GM23338 (cell line): ENCODE results near the gene CDC14B.
A peak's percentile ranks its signal among the peaks of the same experiment; 100 is the strongest.

Source experiments
- CREB1 ChIP-seq: fragments of 250-450 bp; sonication (Bioruptor Pico); IDR thresholded peaks from 2 replicates; pipeline ENCODE4 v1.5.0; 2020; ENCODE audit warnings: low read depth, mild to moderate bottlenecking, moderate library complexity
- CTCF ChIP-seq, 2 experiments: fragments of 200-600 bp in 1 of 2; sonication (generic) in 1 of 2; conservative IDR thresholded peaks; 2 replicates each; pipeline versions ENCODE4 v1.5.1 to v1.6.1; 2016 to 2017; ENCODE audit warnings: antibody characterized with exemption in 2 of 2, low read depth in 2 of 2, mild to moderate bottlenecking in 2 of 2, moderate library complexity in 1 of 2
- ETS1 ChIP-seq: IDR thresholded peaks from 2 replicates; pipeline ENCODE4 v1.6.1; 2016; ENCODE audit warnings: antibody characterized with exemption
- EZH2 ChIP-seq: fragments of 200-600 bp; sonication (generic); IDR thresholded peaks from one replicate; pipeline ENCODE4 v1.8.0; 2017; ENCODE audit warnings: antibody characterized with exemption, mild to moderate bottlenecking, low read depth; ENCODE audit not compliant: unreplicated experiment
- EZH2phosphoT487 ChIP-seq: fragments of 200-600 bp; sonication (generic); IDR thresholded peaks from one replicate; pipeline ENCODE4 v1.8.1; 2018; ENCODE audit warnings: antibody characterized with exemption; ENCODE audit not compliant: unreplicated experiment
- JUNB ChIP-seq: IDR thresholded peaks from one replicate; pipeline ENCODE4 v1.6.1; 2016; ENCODE audit warnings: antibody characterized with exemption; ENCODE audit not compliant: unreplicated experiment
- NANOG ChIP-seq: IDR thresholded peaks from 2 replicates; pipeline ENCODE4 v1.6.1; 2016; ENCODE audit warnings: antibody characterized with exemption, borderline replicate concordance
- POLR2AphosphoS5 ChIP-seq: IDR thresholded peaks from 2 replicates; pipeline ENCODE4 v1.6.1; 2016; ENCODE audit warnings: antibody characterized with exemption, low read depth
- REST ChIP-seq: IDR thresholded peaks from one replicate; pipeline ENCODE4 v1.6.1; 2018; ENCODE audit warnings: antibody characterized with exemption; ENCODE audit not compliant: unreplicated experiment
- ZNF462 ChIP-seq: fragments of 250-450 bp; sonication (Bioruptor Pico); IDR thresholded peaks from 2 replicates; pipeline ENCODE4 v1.5.0; 2020; ENCODE audit warnings: mild to moderate bottlenecking, moderate library complexity

- TF ChIP-seq CTCF (conservative IDR thresholded peaks at IDR 0.05; ENCODE audit: low read depth in 2 of 2) (peak; percentile 49 to 62), POLR2AphosphoS5 (no peak), EZH2phosphoT487 (no peak), EZH2 (no peak), NANOG (no peak), JUNB (no peak), REST (no peak), CREB1 (CRISPR knock-in tag) (0 out of 2 replicates have a peak, but pooled peaks have one; percentile 11), ETS1 (no peak), ZNF462 (CRISPR knock-in tag) (no peak)
Observed at GRCh38 chr9:96566498-96567202, 53.0 kb downstream of the CDC14B start.
